DMS114 treated with DMSO at 0.1 percent for 48 hours (cell line): Measurements from ENCODE around the gene PPP1R13B.

Source experiments
- DNase-seq: peaks from one replicate; lab custom pipeline; 2025; ENCODE audit not compliant: unreplicated experiment; lab: John Stamatoyannopoulos, UW

The PPP1R13B gene

GRCh38 chr14:103836976-103837725 lies 10.2 kb downstream of the PPP1R13B start:
- no peak for DNase-seq

- DNase-seq: no peak
These were observed 12.4 kb downstream of the PPP1R13B start for GRCh38 chr14:103834956-103835355.

GRCh38 chr14:103833711-103834110 lies 13.7 kb downstream of the PPP1R13B start:
- DNase-seq: no peak

- no peak for DNase-seq
These were observed 15.3 kb downstream of the PPP1R13B start for GRCh38 chr14:103832046-103832445.

- DNase-seq: no peak
These were observed 16.7 kb downstream of the PPP1R13B start for GRCh38 chr14:103830511-103831270.

- no peak for DNase-seq
These were observed 18.9 kb downstream of the PPP1R13B start for GRCh38 chr14:103828315-103828967.

- DNase-seq: no peak
These were observed 22.3 kb downstream of the PPP1R13B start for GRCh38 chr14:103825101-103825500.

- DNase-seq: no peak
These were observed 26.5 kb downstream of the PPP1R13B start for GRCh38 chr14:103820908-103821307.

GRCh38 chr14:103820382-103820781 lies 27.0 kb downstream of the PPP1R13B start:
- DNase-seq: no peak

- no peak for DNase-seq
These were observed 27.7 kb downstream of the PPP1R13B start for GRCh38 chr14:103819503-103820307.

- DNase-seq: no peak
These were observed 28.5 kb downstream of the PPP1R13B start for GRCh38 chr14:103818870-103819269.

- DNase-seq: no peak
These were observed 29.0 kb downstream of the PPP1R13B start for GRCh38 chr14:103818422-103818821.

GRCh38 chr14:103817595-103817994 lies 29.8 kb downstream of the PPP1R13B start:
- DNase-seq: no peak

GRCh38 chr14:103816991-103817390 lies 30.4 kb downstream of the PPP1R13B start:
- DNase-seq: no peak

GRCh38 chr14:103815253-103815652 lies 32.1 kb downstream of the PPP1R13B start:
- DNase-seq: no peak

GRCh38 chr14:103811189-103811588 lies 36.2 kb downstream of the PPP1R13B start:
- DNase-seq: no peak

- DNase-seq: peak; percentile 38
These were observed 38.9 kb downstream of the PPP1R13B start for GRCh38 chr14:103808403-103809001.

GRCh38 chr14:103806805-103807204 lies 40.6 kb downstream of the PPP1R13B start:
- DNase-seq: no peak

- DNase-seq: no peak
These were observed 41.7 kb downstream of the PPP1R13B start for GRCh38 chr14:103805708-103806107.

- no peak for DNase-seq
These were observed 43.7 kb downstream of the PPP1R13B start for GRCh38 chr14:103803661-103804060.

- no peak for DNase-seq
These were observed 45.0 kb downstream of the PPP1R13B start for GRCh38 chr14:103802356-103802755.
